ENCODE results near the gene LSM3.

LSM3 gene

GRCh38 chr3:14158370-14158769, 20.2 kb upstream of the LSM3 start:
- DNase-seq: no peak

DNA sequence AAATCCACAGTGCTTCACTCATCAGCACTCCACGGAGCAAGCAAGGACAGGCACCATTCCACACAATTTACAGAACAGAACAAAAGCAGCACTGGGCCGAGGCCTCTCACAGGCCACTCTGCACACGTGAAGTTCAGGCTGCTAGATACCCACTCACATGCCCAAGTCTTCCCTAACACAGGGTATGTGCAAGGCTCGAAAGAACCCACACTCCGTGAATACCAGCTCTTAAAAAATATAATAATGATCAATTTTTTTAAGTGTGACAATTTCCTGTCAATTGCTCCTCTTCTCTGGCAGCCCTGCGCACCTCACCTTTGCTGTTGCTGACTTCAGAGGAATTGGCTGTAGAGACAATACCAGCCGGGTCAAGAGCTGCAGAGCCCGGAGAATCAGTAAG, 19.2 kb upstream of the LSM3 start:
- DNase-seq: no peak

- DNase-seq: no peak
These were observed 17.3 kb upstream of the LSM3 start for GRCh38 chr3:14161282-14161681.

DNA sequence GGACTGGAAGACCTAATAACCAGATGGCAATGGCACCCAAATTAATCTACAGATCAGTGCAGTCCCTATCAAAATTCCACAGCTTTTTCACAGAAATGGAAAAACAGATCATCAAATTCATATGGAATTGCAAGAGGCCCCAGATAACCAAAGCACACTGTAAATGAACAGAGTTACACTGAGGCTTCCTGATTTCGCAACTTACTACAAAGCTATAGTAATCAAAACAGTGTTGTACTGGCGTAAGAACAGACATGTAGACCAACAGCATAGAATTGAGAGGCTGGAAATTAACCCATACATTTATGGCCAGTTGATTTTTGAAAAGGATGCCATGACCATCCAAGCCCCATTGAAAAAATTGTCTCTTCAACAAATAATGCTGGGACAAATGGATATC, 16.4 kb upstream of the LSM3 start:
- no peak for DNase-seq

DNA sequence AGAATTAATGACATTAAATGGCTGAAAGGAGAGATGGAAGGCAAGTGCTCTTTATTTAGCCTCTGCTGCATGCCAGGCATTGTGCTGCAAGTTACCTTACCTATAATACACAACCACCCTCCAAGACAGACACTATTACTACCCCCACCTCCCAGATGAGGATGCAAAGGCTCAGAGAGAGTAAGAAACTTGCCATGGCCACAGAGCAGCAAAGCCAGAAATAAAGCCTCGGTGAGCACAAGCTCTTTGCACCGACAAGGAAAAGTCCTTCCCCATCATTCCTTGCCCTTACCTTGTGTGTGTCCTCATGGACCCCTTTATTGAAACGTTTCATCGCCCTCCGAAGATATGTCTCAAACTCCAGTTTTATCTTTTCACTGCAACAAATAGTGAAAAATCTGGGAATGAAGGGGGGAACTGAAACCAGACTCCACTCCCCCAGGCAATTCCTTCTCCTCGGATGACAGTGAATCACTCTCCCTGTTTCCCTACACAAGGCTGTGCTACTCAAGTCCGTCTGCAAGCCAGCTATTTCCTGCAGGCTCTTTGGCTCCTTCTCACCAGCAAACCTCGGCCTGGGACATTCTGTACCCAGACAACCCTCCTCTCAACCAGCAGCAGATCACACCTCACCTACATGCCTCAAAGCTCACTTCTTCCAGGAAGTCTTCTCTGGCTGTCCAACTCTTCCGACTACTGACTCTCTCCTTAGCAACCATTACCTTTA, 11.6 kb upstream of the LSM3 start:
- no peak for DNase-seq

DNA sequence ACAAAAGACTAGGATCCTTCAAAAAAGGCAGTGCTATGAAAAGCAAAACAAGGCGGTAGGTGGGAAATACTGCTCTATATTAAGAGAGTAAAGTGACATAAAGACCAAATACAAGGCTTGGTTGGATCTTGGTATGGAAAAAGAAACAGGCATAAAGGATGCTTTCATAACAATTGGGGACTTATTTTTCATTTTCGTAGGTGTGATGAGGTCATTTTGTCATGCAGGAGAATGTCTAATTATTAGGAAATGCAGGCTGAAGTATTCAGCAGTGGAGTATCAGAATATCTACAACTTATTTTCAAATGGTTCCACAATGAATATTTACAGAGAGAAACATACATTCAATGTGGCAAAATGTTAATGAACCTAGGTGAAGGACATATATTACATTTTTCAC, 9.2 kb upstream of the LSM3 start:
- no peak for DNase-seq

DNA sequence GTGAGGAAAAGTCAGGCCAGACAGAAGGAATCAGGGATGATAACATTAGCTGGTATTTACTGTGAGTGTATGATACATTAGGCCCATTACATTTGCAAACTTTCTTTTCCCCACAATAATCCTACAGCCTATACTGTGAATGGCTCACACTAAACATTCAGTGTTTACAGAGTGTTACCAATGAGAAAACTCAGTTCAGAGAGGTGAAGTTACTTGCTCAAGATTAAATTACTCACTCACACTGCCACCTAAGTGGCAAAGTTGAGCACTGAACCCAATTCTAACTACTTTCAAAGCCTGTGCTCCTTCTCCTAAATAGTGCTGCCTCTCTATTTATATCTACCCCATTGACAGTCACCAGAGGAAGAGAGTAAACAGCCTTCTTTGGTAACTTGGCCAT, 8.7 kb upstream of the LSM3 start:
- DNase-seq: no peak

DNA sequence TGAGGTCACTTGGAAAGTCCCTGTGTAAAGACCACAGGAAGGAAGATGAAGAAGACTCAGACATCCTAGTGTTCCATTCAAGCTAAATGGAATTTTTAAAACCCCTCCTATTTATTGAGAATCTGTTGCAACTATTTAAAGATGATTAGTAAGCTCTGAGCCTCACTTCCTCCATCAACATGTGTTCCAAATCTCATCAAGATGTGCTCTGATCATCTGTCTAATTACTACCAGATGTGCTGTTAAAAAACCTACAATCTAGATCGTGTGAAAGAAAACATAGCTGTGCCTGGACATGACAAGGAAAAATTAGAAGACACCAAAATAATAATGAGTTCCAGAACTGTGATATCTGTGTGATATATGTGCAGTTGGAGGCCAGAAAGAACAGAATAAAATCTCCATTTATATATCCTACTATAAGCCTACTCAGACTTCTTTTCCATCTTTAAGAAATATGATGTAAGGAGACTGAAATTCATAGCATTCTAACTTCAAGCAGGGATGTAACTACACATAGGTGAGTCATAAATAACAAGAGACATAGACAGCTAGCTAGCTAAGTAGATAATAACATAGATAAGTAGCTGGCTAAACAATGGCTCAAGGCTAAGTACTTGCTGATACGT, 8.0 kb upstream of the LSM3 start:
- no peak for DNase-seq

DNA sequence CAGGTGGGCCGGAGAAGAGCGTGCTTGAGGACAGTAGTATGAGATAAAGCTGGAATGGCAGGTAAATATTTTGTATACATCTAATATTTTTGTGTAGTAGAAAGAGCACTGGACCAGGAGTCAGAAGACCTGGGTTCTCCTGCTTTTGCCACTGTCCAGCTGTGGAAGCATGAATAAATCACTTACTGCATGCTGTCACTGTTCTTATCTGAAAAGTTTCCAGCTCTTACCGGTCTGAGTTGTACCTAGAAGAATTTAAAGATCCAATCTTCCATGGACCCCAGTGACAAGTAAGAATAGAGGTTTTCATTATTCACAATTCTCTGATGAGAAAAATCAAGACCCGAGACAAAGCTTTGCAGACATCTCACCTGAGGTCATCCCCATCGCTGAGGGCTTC, 6.1 kb upstream of the LSM3 start:
- no peak for DNase-seq

DNA sequence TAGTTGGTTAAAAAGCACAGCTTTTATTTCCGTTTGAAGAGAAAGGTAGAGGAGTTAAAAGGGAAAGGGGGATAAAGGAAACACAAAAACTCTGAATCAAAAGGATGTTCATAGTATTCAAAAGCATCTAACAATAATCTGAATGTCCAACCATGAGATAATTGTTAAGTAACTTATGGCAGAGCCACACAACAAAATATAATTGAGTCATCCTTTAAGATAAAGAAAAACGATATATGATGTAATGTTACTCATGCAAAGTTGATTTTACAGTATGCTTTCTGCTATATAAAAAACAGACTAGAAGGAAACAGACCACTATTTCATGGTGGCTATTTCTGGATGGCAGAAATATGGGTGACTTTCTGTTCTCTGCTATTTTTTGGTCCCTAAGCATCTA, 4.1 kb upstream of the LSM3 start:
- no peak for DNase-seq

GRCh38 chr3:14175383-14176037, 3.1 kb upstream of the LSM3 start:
- no peak for DNase-seq

GRCh38 chr3:14177580-14178246, 904 bp upstream of the LSM3 start:
- DNase-seq: no peak

GRCh38 chr3:14179114-14179465, 473 bp downstream of the LSM3 start:
- no peak for DNase-seq

DNA sequence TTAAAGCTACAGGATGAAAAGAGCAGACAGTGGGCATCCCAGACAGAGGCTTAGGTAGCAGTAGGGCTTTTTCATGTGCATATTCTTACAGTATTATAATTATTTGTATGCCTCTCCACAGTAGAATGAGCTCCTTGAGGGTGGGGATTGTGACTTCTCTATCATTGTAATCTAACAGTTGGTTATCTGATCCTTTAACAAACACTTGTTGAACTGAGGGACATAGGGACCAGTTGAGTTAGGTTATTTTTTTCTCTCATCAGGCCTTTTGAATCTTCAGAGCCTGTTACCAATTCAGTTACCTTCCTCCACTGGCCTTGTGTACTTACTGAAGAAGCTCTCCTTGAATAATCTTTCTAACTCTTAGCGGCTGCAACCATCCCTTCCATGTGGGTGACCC, 1.2 kb downstream of the LSM3 start:
- DNase-seq: no peak

- DNase-seq: no peak
These were observed 2.6 kb downstream of the LSM3 start for GRCh38 chr3:14181253-14181652.

- no peak for DNase-seq
These were observed 4.5 kb downstream of the LSM3 start for GRCh38 chr3:14183015-14183577.

GRCh38 chr3:14186854-14187458, 8.3 kb downstream of the LSM3 start:
- no peak for DNase-seq

DNA sequence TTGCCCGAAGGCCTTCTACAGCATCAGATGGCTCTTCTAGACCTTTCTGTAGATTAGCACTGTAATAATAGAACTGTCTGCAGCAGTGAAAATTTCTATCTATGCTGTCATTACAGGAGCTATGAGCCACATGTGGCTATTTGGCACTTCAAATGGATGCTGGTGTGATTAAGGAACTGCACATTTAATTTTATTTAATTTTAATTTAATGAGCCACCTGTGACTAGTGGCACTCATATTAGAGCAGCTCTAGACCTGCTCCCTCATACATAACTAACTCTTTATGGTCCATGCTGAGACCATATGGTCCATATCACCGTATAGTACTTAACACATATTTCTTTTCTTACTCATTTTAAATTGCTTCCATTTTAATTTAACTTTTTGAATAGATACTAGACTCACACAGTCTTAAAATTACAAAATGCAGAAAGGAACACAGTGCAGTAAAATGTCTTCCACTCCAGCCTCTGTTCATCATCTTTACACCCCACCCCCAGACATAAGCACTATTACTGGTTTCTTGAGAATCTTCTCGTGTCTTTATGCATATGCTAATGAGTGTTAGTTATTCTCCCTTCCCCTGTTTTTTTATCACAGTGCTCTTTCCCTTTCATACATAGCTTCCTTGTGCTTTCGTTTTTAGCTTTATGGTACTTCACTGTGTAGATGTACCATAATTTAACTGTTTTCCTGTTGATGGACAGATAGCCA, 9.6 kb downstream of the LSM3 start:
- no peak for DNase-seq

DNA sequence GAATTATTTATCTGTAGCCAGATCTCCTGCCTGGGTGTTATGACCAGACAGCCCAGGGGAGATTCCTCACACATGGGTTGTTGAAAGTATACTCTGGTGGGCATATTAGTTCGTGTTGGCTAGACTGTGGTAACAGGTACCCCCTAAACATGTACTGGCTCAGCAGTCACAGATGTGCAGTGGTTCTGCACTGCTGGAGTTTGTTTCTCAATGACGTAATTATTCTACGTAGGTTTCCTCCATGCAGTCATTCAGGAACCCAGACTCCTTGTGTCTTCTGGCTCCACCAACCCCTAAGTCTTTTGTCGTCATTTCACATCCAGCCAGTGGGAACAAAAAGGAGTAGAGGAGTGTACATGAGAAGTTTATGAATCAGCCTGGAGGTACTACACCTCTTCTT, 16.2 kb downstream of the LSM3 start:
- no peak for DNase-seq

DNA sequence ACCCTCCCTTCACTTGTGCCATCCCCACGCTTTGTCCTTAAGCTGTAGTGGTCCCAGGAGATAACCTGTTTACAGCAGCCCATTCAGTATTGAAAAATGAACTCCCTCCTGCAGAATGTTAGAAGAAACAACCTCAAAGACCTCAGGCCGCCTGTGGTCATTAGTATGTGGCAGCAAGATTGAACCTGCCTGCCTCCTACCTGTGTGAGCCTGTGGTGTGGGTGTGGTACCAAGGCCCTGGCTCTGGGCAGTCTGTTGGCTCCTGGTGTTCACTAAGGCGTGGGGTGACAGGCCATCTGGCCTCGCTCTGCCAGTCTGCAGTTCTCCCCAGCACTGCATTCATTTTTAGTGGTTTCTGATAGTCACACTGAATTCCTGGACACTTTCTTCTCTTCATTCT, 21.0 kb downstream of the LSM3 start:
- DNase-seq: no peak

- no peak for DNase-seq
These were observed 21.7 kb downstream of the LSM3 start for GRCh38 chr3:14200276-14200675.

- DNase-seq: no peak
These were observed 22.2 kb downstream of the LSM3 start for GRCh38 chr3:14200841-14201240.

Measured in T1000 (cell line).